Choroid plexus epithelial cell (primary cell): ENCODE results near the gene CCR8.
A peak's percentile ranks its signal among the peaks of the same experiment; 100 is the strongest.

Experiments
- DNase-seq: peaks from one replicate; pipeline ENCODE4 v3.0.0-alpha.2; 2010; ENCODE audit warnings: low read depth
- H3K4me3 ChIP-seq: 2 replicates; pipeline ENCODE4 v1.5.1; 2011; ENCODE audit warnings: low read depth, mild to moderate bottlenecking, control low read depth, low read length, moderate library complexity
- CTCF ChIP-seq: conservative IDR thresholded peaks from 2 replicates; pipeline ENCODE4 v1.5.1; 2011; ENCODE audit warnings: low read depth, mild to moderate bottlenecking, control low read depth, inconsistent platforms, low read length, moderate library complexity

Gene CCR8

GRCh38 chr3:39329493-39329892, at the start of gene CCR8:
TSS of gene CCR8 (plus strand) at chr3:39329709. CDS start at chr3:39332332, 2,623 bp downstream.
- TF ChIP-seq CTCF = no peak
- H3K4me3 ChIP-seq = no peak within 1 kb of the TSS
- no peak for DNase-seq

- DNase-seq = no peak
- H3K4me3 ChIP-seq = no peak within 1 kb of the TSS
- no peak for TF ChIP-seq CTCF
Measured at GRCh38 chr3:39279745-39280517, 49.6 kb upstream of the CCR8 start, which contains the start of gene CX3CR1. TSS of gene CX3CR1 (minus strand) at chr3:39280036. CDS start at chr3:39266509, 13,527 bp downstream.

- no peak overlapping the region for H3K4me3 ChIP-seq
- TF ChIP-seq CTCF = no peak
- DNase-seq = no peak
Measured at GRCh38 chr3:39280571-39280970, 48.9 kb upstream of the CCR8 start.

GRCh38 chr3:39281533-39281932, 48.0 kb upstream of the CCR8 start:
- TF ChIP-seq CTCF = no peak
- H3K4me3 ChIP-seq = no peak overlapping the region
- no peak for DNase-seq

GRCh38 chr3:39282057-39282456, 47.5 kb upstream of the CCR8 start:
- DNase-seq = no peak
- no peak for TF ChIP-seq CTCF
- no peak overlapping the region for H3K4me3 ChIP-seq

- peak; percentile 33 for DNase-seq
- no peak for TF ChIP-seq CTCF
Measured at GRCh38 chr3:39284457-39284881, 45.0 kb upstream of the CCR8 start.

GRCh38 chr3:39285332-39285731, 44.2 kb upstream of the CCR8 start:
- no peak overlapping the region for H3K4me3 ChIP-seq
- no peak for DNase-seq
- TF ChIP-seq CTCF = no peak

More at GRCh38 chr3:39284457-39284881, 45.0 kb upstream of the CCR8 start:
- peak overlapping the region; percentile 14 for H3K4me3 ChIP-seq
